GM10266 (cell line): ENCODE results near the gene RAB9A.

Experiments used
- DNase-seq: peaks from one replicate; pipeline ENCODE4 v3.0.0; 2012; ENCODE audit errors: extremely low spot score
- CTCF ChIP-seq: IDR thresholded peaks from 2 replicates; pipeline ENCODE4 v1.5.1; 2012; ENCODE audit warnings: mild to moderate bottlenecking, low read depth; ENCODE audit not compliant: control insufficient read depth, insufficient read depth; ENCODE audit errors: missing control alignments

The RAB9A gene

GRCh38 chrX:13651150-13651549, 37.8 kb upstream of the RAB9A start:
- no peak for DNase-seq
- no peak for TF ChIP-seq CTCF

GRCh38 chrX:13652287-13652793, 36.6 kb upstream of the RAB9A start:
- no peak for DNase-seq
- no peak for TF ChIP-seq CTCF

- no peak for TF ChIP-seq CTCF
- peak; percentile 76 for DNase-seq
Observed at GRCh38 chrX:13652850-13653693, 35.9 kb upstream of the RAB9A start, which contains the start of gene TCEANC. Gene TCEANC, plus strand, starts transcription at chrX:13653141. Its CDS starts 9,368 bp downstream, at chrX:13662509.

GRCh38 chrX:13654116-13654515, 34.8 kb upstream of the RAB9A start:
- no peak for DNase-seq
- no peak for TF ChIP-seq CTCF

GRCh38 chrX:13655674-13656073, 33.3 kb upstream of the RAB9A start:
- no peak for TF ChIP-seq CTCF
- DNase-seq, result no peak

- peak; percentile 50 for TF ChIP-seq CTCF
- DNase-seq, result peak; percentile 4
Observed at GRCh38 chrX:13658602-13659001, 30.3 kb upstream of the RAB9A start.

- DNase-seq, result no peak
- TF ChIP-seq CTCF, result no peak
Observed at GRCh38 chrX:13659063-13659462, 29.9 kb upstream of the RAB9A start.
